Esophagus muscularis mucosa (tissue), 4 donors: ENCODE measurements around the gene ZNF93. TPM values are rescaled to one million over a fixed set of nuclear protein-coding genes. Genes with fewer than 3 reads are reported as not detected.

Experiments
- DNase-seq: peaks from one replicate; pipeline ENCODE4 v3.0.0-alpha.2; 2017; ENCODE audit errors: extremely low spot score
- H3K27ac ChIP-seq, 4 donors: fragments of 200-600 bp; sonication (generic); replicated peaks in 1 of 4; 1 replicate in 3 of 4; 2 replicates in 1 of 4; pipeline ENCODE4 v1.5.1; 2016 to 2019; ENCODE audit warnings: mild to moderate bottlenecking in 1 of 4
- H3K27me3 ChIP-seq, 4 donors: fragments of 200-600 bp; sonication (generic); one replicate each; pipeline versions ENCODE4 v1.5.1 to v1.6.0; 2016 to 2019
- H3K36me3 ChIP-seq, 4 donors: fragments of 200-600 bp; sonication (generic); one replicate each; pipeline ENCODE4 v1.5.1; 2016 to 2019
- H3K4me1 ChIP-seq, 4 donors: fragments of 200-600 bp; sonication (generic); one replicate each; pipeline ENCODE4 v1.5.1; 2016 to 2019
- H3K4me3 ChIP-seq, 4 donors: fragments of 200-600 bp; sonication (generic); 1 replicate in 2 of 4; 2 replicates in 2 of 4; pipeline ENCODE4 v1.5.1; 2016 to 2019; ENCODE audit warnings: mild to moderate bottlenecking in 4 of 4, moderate library complexity in 1 of 4
- H3K9me3 ChIP-seq, 4 donors: fragments of 200-600 bp; sonication (generic); 1 replicate in 3 of 4; 2 replicates in 1 of 4; pipeline ENCODE4 v1.5.1; 2016 to 2019
- POLR2A ChIP-seq: fragments of 450-650 bp; IDR thresholded peaks from one replicate; pipeline ENCODE4 v1.6.1; 2017; ENCODE audit warnings: antibody characterized with exemption, moderate library complexity, mild to moderate bottlenecking, low read depth
- POLR2AphosphoS5 ChIP-seq, 2 donors: sonication (generic); formaldehyde crosslinking; IDR thresholded peaks; one replicate each; pipeline ENCODE4 v1.6.1; 2017; ENCODE audit warnings: antibody characterized with exemption in 2 of 2
- WGBS: methylation state at CpG from one replicate; pipeline ENCODE4 v1.1.5; 2018; 5-methylcytosine and 5-hydroxymethylcytosine counted together
- intact Hi-C: fragments of 100-400 bp; cut with DNase I; formaldehyde crosslinking; loops from one replicate; pipeline ENCODE4 v1.15.1; 2023
- total RNA-seq, 4 donors: library from RNA; depleted of rRNA; stranded (reverse); fragments of >200 nt; gene quantifications; one replicate each; pipeline versions ENCODE4 v1.1.0 to v1.2.1, GENCODE V29; 2016

ZNF93 gene
- total RNA-seq, 4 donors from 2014 or later = 1.2 to 4.1 (median 2.1) TPM

DNA sequence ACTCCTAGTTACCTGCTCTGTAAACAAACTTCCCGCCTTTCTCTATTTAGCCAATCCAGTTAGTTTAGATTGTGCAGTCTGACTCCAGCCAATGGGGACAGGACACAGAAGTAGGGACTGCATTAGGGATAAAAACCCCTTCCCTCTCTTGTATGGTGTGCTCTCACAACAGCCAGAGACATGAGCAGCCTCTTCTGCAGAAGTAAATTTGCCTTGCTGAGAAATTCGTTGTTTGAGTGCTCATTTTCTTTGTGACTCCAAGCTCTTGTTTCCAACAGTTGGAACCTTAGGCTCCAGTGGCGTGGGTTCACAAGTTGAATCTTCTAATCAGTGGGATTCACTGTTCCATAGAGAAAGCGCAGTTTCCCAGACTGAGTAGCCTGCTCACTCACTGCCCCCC, 66.1 kb downstream of the ZNF93 start:
- intact Hi-C loops = no loop called here
- no peaks in the 10 kb centered on the region for H3K27me3 ChIP-seq
- H3K9me3 ChIP-seq = peaks cover 0 to 21% (median 19%) of the 10 kb centered on the region in 4 donors
- DNase-seq = peak; percentile 17
- TF ChIP-seq POLR2AphosphoS5 (IDR thresholded peaks at IDR 0.05) (no peak), POLR2A (no peak)
- no peak overlapping the region for H3K4me3 ChIP-seq
- no peaks in the 10 kb centered on the region for H3K36me3 ChIP-seq
- no peak overlapping the region for H3K27ac ChIP-seq
- no peaks in the 10 kb centered on the region for H3K4me1 ChIP-seq
- WGBS = 69% methylated on average over 4 of the region's 4 CpGs

Other genes with a start within 250 kb of the ZNF93 start
- 100 to 1,000 TPM in 1 of 4 donors, 10 to 100 TPM in 3; 59.3 to 104 (median 81.7) TPM for gene ATP13A1, start 237.3 kb upstream of the ZNF93 start, total RNA-seq
- gene ZNF101, start 232.1 kb upstream of the ZNF93 start, total RNA-seq = 1 to 10 TPM; 4.5 to 7.1 (median 5.7) TPM
- gene ZNF14, start 167.8 kb upstream of the ZNF93 start, total RNA-seq = 1 to 10 TPM; 5.1 to 7.9 (median 6.2) TPM
- gene ZNF506, start 79.2 kb upstream of the ZNF93 start, total RNA-seq = 10 to 100 TPM; 18.5 to 24.1 (median 20.6) TPM
- 1 to 10 TPM; 5.1 to 7.1 (median 6.1) TPM for gene ZNF253, start 35.1 kb upstream of the ZNF93 start, total RNA-seq
- gene ZNF682, start 138.6 kb downstream of the ZNF93 start, total RNA-seq = 1 to 10 TPM; 1.4 to 3.7 (median 2.5) TPM
- 1 to 10 TPM in 1 of 4 donors, under 1 TPM in 3; 0.66 to 1.4 (median 0.77) TPM for gene ZNF90, start 177.1 kb downstream of the ZNF93 start, total RNA-seq